ENCODE results near the gene ZNF740. TPM values are rescaled to one million over a fixed set of nuclear protein-coding genes. Genes with fewer than 3 reads are reported as not detected.

The ZNF740 gene
- total and polyA plus RNA-seq, 10 of the 15 experiments (the other 5 are each of a cell fraction or from before 2014, with no cell fraction given) = 1.4 to 33.6 (median 11.3) TPM

DNA sequence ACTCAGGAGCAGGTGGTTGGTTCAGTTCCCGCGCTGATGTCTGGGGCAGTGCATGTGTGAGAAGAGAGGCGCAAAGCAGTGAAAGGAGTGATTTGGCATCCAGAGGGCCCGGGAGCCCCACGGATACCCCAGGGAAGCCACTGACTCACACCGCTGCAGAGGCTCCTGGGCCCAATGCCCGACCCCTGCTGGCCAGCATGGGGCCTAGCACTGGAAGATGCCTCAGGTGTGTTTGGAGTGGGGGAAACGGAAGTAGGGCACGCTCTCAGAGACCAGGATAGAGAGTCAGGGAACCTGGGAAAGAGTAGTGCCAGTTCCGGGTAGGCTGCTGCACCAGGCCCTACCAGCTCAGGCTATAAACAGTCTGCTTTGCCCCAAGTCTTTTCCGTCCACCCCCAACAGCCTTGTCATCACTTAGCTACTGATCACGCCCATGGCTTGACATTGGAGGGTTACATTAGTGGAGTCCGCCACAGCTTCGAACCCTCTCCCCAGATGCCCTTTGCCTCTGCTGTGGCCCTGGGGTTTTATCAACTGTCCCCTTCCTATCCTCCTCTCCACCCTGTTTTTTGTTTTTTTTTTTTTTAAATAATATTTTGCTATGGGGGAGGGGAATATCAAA lies 9.7 kb downstream of the ZNF740 start:
- H3K36me3 ChIP-seq (ENCODE audit: control insufficient read depth in 2 of 2, insufficient read depth in 2 of 2, low read length in 1 of 2) = peaks cover 35 to 50% of the 10 kb centered on the region in 2 experiments
- no peaks in the 10 kb centered on the region for H3K9me3 ChIP-seq (replicated peaks; ENCODE audit: control insufficient read depth, insufficient read depth, low read length)
- CTCF ChIA-PET = interaction anchor here (0.6 to 6.7 kb wide), 12 partner anchors 8 to 124 kb away, joined by 3 to 89 read pairs (median 4); partner anchors contain the start of gene ESPL1
- SMC1A ChIA-PET (ENCODE audit: uncharacterized antibody, unreplicated experiment) = interaction anchor here (1.2 to 5.3 kb wide), 7 partner anchors 9 to 98 kb away, joined by 3 to 17 read pairs (median 5); partner anchors contain the start of gene ESPL1
- no peak overlapping the region for H3K4me2 ChIP-seq (ENCODE audit: control insufficient read depth, insufficient read depth)
- POLR2A ChIA-PET = interaction anchor here (0.6 to 1.0 kb wide), 3 partner anchors 8 to 13 kb away, joined by 3 to 4 read pairs (median 4); no protein-coding TSS in a partner anchor
- H4K20me1 ChIP-seq (ENCODE audit: control insufficient read depth, insufficient read depth) = no peaks in the 10 kb centered on the region
- no peak overlapping the region for H3K4me3 ChIP-seq
- in situ Hi-C loops (cut with MboI) = no loop called here
- no peak for DNase-seq (ENCODE audit: low read depth, low spot score)
- intact Hi-C loops (cut with micrococcal nuclease; ENCODE audit: unreplicated experiment) = loop anchor here (1.0 kb wide), 1 partner anchor 31 kb away; no protein-coding TSS in a partner anchor
- WGBS (ENCODE audit: insufficient coverage, insufficient replicate concordance, low lambda C conversion rate, missing lambda C conversion rate) = 70% methylated on average over 14 of the region's 14 CpGs
- H3K27me3 ChIP-seq (replicated peaks in 1 of 2; ENCODE audit: control insufficient read depth in 2 of 2, insufficient read depth in 2 of 2, low read length in 1 of 2) = no peaks in the 10 kb centered on the region
- peak; percentile 90 for ATAC-seq
- no peaks in the 10 kb centered on the region for H3K4me1 ChIP-seq (ENCODE audit: control insufficient read depth, insufficient read depth, low read length)
- H2AFZ ChIP-seq (ENCODE audit: control insufficient read depth, low read depth, low read length) = no peak overlapping the region
- RAD21 ChIA-PET (ENCODE audit: unreplicated experiment) = interaction anchor here (1.0 to 2.3 kb wide), 2 partner anchors 30 to 61 kb away, joined by 4 to 16 read pairs; a partner anchor contains a TSS
- H3K9ac ChIP-seq (ENCODE audit: control insufficient read depth, insufficient read depth, low read length) = no peak overlapping the region
- no TSS peak for BruUV-seq (replicated peaks)
- no peaks in the 10 kb centered on the region for H3K79me2 ChIP-seq (ENCODE audit: control insufficient read depth, insufficient read depth, low read length)
- FAIRE-seq = no peak
- H3K27ac ChIP-seq (ENCODE audit: control insufficient read depth, insufficient read depth) = no peak overlapping the region
- peak; percentile 59 for TF ChIP-seq RAD21 (IDR thresholded peaks at IDR 0.05; ENCODE audit: insufficient read depth, low read depth, low read length)
- 0 out of 2 replicates have a peak, but pooled peaks have one; percentile 50 for TF ChIP-seq POLR2AphosphoS2 (IDR thresholded peaks at IDR 0.05; ENCODE audit: low read depth, low read length)
- TF ChIP-seq BHLHE40 (IDR thresholded peaks at IDR 0.05; ENCODE audit: borderline replicate concordance in 1 of 2, low read depth in 2 of 2, low read length in 1 of 2) = 0 out of 4 replicates have a peak, but pooled peaks of 1 of the 2 experiments have one; percentile 4
- 0 out of 2 replicates have a peak, but pooled peaks have one; percentile 28 for TF ChIP-seq BACH1 (IDR thresholded peaks at IDR 0.05; ENCODE audit: borderline replicate concordance)
- TF ChIP-seq TCF12 (IDR thresholded peaks at IDR 0.05; ENCODE audit: low read depth, low read length) = 0 out of 2 replicates have a peak, but pooled peaks have one; percentile 30
- 0 out of 2 replicates have a peak, but pooled peaks have one; percentile 23 for TF ChIP-seq LARP7 (IDR thresholded peaks at IDR 0.05)
- peak; percentile 66 for TF ChIP-seq POLR2A (IDR thresholded peaks at IDR 0.05; ENCODE audit: low read depth, low read length)
- no peak for TF ChIP-seq FOXM1 (IDR thresholded peaks at IDR 0.05; ENCODE audit: low read depth, low read length)
- TF ChIP-seq, protein P1, sequence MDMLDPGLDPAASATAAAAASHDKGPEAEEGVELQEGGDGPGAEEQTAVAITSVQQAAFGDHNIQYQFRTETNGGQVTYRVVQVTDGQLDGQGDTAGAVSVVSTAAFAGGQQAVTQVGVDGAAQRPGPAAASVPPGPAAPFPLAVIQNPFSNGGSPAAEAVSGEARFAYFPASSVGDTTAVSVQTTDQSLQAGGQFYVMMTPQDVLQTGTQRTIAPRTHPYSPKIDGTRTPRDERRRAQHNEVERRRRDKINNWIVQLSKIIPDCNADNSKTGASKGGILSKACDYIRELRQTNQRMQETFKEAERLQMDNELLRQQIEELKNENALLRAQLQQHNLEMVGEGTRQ (IDR thresholded peaks at IDR 0.05; ENCODE audit: borderline replicate concordance, low read depth, low read length) = no peak
- TF ChIP-seq POU2F2 (IDR thresholded peaks at IDR 0.05; ENCODE audit: borderline replicate concordance, low read depth, low read length) = 0 out of 3 replicates have a peak, but pooled peaks have one; percentile 43
- TF ChIP-seq, protein P2, sequence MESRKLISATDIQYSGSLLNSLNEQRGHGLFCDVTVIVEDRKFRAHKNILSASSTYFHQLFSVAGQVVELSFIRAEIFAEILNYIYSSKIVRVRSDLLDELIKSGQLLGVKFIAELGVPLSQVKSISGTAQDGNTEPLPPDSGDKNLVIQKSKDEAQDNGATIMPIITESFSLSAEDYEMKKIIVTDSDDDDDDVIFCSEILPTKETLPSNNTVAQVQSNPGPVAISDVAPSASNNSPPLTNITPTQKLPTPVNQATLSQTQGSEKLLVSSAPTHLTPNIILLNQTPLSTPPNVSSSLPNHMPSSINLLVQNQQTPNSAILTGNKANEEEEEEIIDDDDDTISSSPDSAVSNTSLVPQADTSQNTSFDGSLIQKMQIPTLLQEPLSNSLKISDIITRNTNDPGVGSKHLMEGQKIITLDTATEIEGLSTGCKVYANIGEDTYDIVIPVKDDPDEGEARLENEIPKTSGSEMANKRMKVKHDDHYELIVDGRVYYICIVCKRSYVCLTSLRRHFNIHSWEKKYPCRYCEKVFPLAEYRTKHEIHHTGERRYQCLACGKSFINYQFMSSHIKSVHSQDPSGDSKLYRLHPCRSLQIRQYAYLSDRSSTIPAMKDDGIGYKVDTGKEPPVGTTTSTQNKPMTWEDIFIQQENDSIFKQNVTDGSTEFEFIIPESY (IDR thresholded peaks at IDR 0.05) = peak; percentile 83
- TF ChIP-seq EED (IDR thresholded peaks at IDR 0.05; ENCODE audit: low read depth) = peak; percentile 31; the same call in 1 of the 2 replicates
- peak; percentile 47 for TF ChIP-seq MEF2B (IDR thresholded peaks at IDR 0.05; ENCODE audit: partially characterized antibody, poor library complexity, severe bottlenecking)
- TF ChIP-seq ZNF622 (IDR thresholded peaks at IDR 0.05) = no peak
- peak; percentile 64; the same call in 1 of the 2 replicates for TF ChIP-seq SMC3 (IDR thresholded peaks at IDR 0.05; ENCODE audit: borderline replicate concordance, low read length)
- TF ChIP-seq, protein P3, sequence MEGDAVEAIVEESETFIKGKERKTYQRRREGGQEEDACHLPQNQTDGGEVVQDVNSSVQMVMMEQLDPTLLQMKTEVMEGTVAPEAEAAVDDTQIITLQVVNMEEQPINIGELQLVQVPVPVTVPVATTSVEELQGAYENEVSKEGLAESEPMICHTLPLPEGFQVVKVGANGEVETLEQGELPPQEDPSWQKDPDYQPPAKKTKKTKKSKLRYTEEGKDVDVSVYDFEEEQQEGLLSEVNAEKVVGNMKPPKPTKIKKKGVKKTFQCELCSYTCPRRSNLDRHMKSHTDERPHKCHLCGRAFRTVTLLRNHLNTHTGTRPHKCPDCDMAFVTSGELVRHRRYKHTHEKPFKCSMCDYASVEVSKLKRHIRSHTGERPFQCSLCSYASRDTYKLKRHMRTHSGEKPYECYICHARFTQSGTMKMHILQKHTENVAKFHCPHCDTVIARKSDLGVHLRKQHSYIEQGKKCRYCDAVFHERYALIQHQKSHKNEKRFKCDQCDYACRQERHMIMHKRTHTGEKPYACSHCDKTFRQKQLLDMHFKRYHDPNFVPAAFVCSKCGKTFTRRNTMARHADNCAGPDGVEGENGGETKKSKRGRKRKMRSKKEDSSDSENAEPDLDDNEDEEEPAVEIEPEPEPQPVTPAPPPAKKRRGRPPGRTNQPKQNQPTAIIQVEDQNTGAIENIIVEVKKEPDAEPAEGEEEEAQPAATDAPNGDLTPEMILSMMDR (IDR thresholded peaks at IDR 0.05 in 2 of 3, conservative IDR thresholded peaks at IDR 0.05 in 1 of 3; ENCODE audit: control insufficient read depth in 2 of 3, extremely low read depth in 1 of 3, insufficient read depth in 1 of 3, low read depth in 3 of 3, low read length in 3 of 3) = peak; percentile 52 to 87 (median 74)
- peak; percentile 32; the same call in 1 of the 2 replicates for TF ChIP-seq YY1 (IDR thresholded peaks at IDR 0.05; ENCODE audit: low read depth, low read length)

Measured in GM12878 (cell line).